Measurements from ENCODE around the gene PEX26. TPM values are rescaled to one million over a fixed set of nuclear protein-coding genes. Genes with fewer than 3 reads are reported as not detected.
"Not testable (repeated sequence)": the region's sequence is repeated elsewhere in the genome, so short reads cannot be mapped to it uniquely, and the experiment has no call there.

PEX26 gene
- total RNA-seq, 1 experiment from 2014 or later: 16.4 TPM

GRCh38 chr22:18121954-18122554, 44.3 kb downstream of the PEX26 start:
- Histone ChIP-seq H3K36me3 (no peaks in the 10 kb centered on the region), H3K9me3 (replicated peaks) (no peaks in the 10 kb centered on the region), H3K4me3 (no peak overlapping the region), H3K27ac (no peak overlapping the region), H3K27me3 (no peaks in the 10 kb centered on the region), H3K4me1 (no peaks in the 10 kb centered on the region)
- DNase-seq: no peak

GRCh38 chr22:18123476-18124025, 45.8 kb downstream of the PEX26 start:
- DNase-seq: not testable (repeated sequence)

GRCh38 chr22:18126606-18127005, 48.8 kb downstream of the PEX26 start:
- DNase-seq: no peak
- H3K4me1 ChIP-seq: no peaks in the 10 kb centered on the region
- H3K27me3 ChIP-seq: no peaks in the 10 kb centered on the region
- H3K4me3 ChIP-seq: no peak overlapping the region
- H3K36me3 ChIP-seq: no peaks in the 10 kb centered on the region
- no peak overlapping the region for H3K27ac ChIP-seq
- H3K9me3 ChIP-seq (replicated peaks): no peaks in the 10 kb centered on the region

More at GRCh38 chr22:18123476-18124025, 45.8 kb downstream of the PEX26 start:
- H3K4me1 ChIP-seq; H3K36me3 ChIP-seq; H3K9me3 ChIP-seq (replicated peaks); H3K27me3 ChIP-seq; H3K27ac ChIP-seq; H3K4me3 ChIP-seq: not testable (repeated sequence)

- Histone ChIP-seq H3K27me3 (no peaks in the 10 kb centered on the region), H3K4me1 (no peaks in the 10 kb centered on the region), H3K9me3 (replicated peaks) (no peaks in the 10 kb centered on the region), H3K4me3 (no peak overlapping the region), H3K27ac (no peak overlapping the region), H3K36me3 (no peaks in the 10 kb centered on the region)
- no peak for DNase-seq
Measured at GRCh38 chr22:18130018-18130417, 52.2 kb downstream of the PEX26 start.

GRCh38 chr22:18130699-18131429, 53.1 kb downstream of the PEX26 start:
- no peak overlapping the region for H3K27ac ChIP-seq
- H3K27me3 ChIP-seq: no peaks in the 10 kb centered on the region
- no peaks in the 10 kb centered on the region for H3K36me3 ChIP-seq
- H3K4me3 ChIP-seq: no peak overlapping the region
- no peaks in the 10 kb centered on the region for H3K4me1 ChIP-seq
- DNase-seq: no peak
- H3K9me3 ChIP-seq (replicated peaks): no peaks in the 10 kb centered on the region

- Histone ChIP-seq H3K4me1 (no peaks in the 10 kb centered on the region), H3K4me3 (no peak overlapping the region)
Measured at GRCh38 chr22:18133452-18133851, 55.7 kb downstream of the PEX26 start.

GRCh38 chr22:18136563-18137320, 59.0 kb downstream of the PEX26 start:
- DNase-seq: no peak
- Histone ChIP-seq H3K27ac (no peak overlapping the region), H3K4me1 (no peaks in the 10 kb centered on the region), H3K36me3 (no peaks in the 10 kb centered on the region), H3K27me3 (no peaks in the 10 kb centered on the region), H3K9me3 (replicated peaks) (no peaks in the 10 kb centered on the region), H3K4me3 (no peak overlapping the region)

More at GRCh38 chr22:18133452-18133851, 55.7 kb downstream of the PEX26 start:
- no peaks in the 10 kb centered on the region for H3K27me3 ChIP-seq
- DNase-seq: no peak
- no peaks in the 10 kb centered on the region for H3K36me3 ChIP-seq
- no peak overlapping the region for H3K27ac ChIP-seq
- H3K9me3 ChIP-seq (replicated peaks): no peaks in the 10 kb centered on the region

GRCh38 chr22:18141004-18141403, 63.2 kb downstream of the PEX26 start:
- not testable (repeated sequence) for H3K27me3 ChIP-seq; DNase-seq; H3K27ac ChIP-seq; H3K9me3 ChIP-seq (replicated peaks); H3K4me3 ChIP-seq; H3K36me3 ChIP-seq; H3K4me1 ChIP-seq

GRCh38 chr22:18144105-18144504, 66.3 kb downstream of the PEX26 start:
- no peak overlapping the region for H3K27ac ChIP-seq
- no peak overlapping the region for H3K4me3 ChIP-seq
- no peaks in the 10 kb centered on the region for H3K4me1 ChIP-seq
- H3K27me3 ChIP-seq: no peaks in the 10 kb centered on the region
- H3K36me3 ChIP-seq: no peaks in the 10 kb centered on the region
- no peak for DNase-seq
- H3K9me3 ChIP-seq (replicated peaks): no peaks in the 10 kb centered on the region

- no peak overlapping the region for H3K27ac ChIP-seq
- no peaks in the 10 kb centered on the region for H3K36me3 ChIP-seq
- H3K4me1 ChIP-seq: no peaks in the 10 kb centered on the region
- no peaks in the 10 kb centered on the region for H3K9me3 ChIP-seq (replicated peaks)
- no peak overlapping the region for H3K4me3 ChIP-seq
- no peak for DNase-seq
- no peaks in the 10 kb centered on the region for H3K27me3 ChIP-seq
Measured at GRCh38 chr22:18145676-18146388, 68.0 kb downstream of the PEX26 start.

- Histone ChIP-seq H3K27me3 (no peaks in the 10 kb centered on the region), H3K9me3 (replicated peaks) (no peaks in the 10 kb centered on the region), H3K4me3 (no peak overlapping the region), H3K27ac (no peak overlapping the region), H3K36me3 (no peaks in the 10 kb centered on the region), H3K4me1 (no peaks in the 10 kb centered on the region)
- DNase-seq: no peak
Measured at GRCh38 chr22:18146389-18146753, 68.6 kb downstream of the PEX26 start.

- Histone ChIP-seq H3K4me3 (no peak overlapping the region), H3K27me3 (no peaks in the 10 kb centered on the region), H3K4me1 (no peaks in the 10 kb centered on the region), H3K36me3 (no peaks in the 10 kb centered on the region), H3K9me3 (replicated peaks) (no peaks in the 10 kb centered on the region), H3K27ac (no peak overlapping the region)
- DNase-seq: no peak
Measured at GRCh38 chr22:18147791-18148190, 70.0 kb downstream of the PEX26 start.

- H3K36me3 ChIP-seq: no peaks in the 10 kb centered on the region
- DNase-seq: no peak
- no peaks in the 10 kb centered on the region for H3K4me1 ChIP-seq
- no peaks in the 10 kb centered on the region for H3K9me3 ChIP-seq (replicated peaks)
- no peaks in the 10 kb centered on the region for H3K27me3 ChIP-seq
- H3K27ac ChIP-seq: no peak overlapping the region
- no peak overlapping the region for H3K4me3 ChIP-seq
Measured at GRCh38 chr22:18148293-18148965, 70.6 kb downstream of the PEX26 start.

- Histone ChIP-seq H3K27ac (no peak overlapping the region), H3K27me3 (no peaks in the 10 kb centered on the region), H3K36me3 (no peaks in the 10 kb centered on the region), H3K4me1 (peaks cover 3% of the 10 kb centered on the region; the same call in 1 of the 2 replicates), H3K4me3 (no peak overlapping the region), H3K9me3 (replicated peaks) (no peaks in the 10 kb centered on the region)
- DNase-seq: no peak
Measured at GRCh38 chr22:18152519-18152918, 74.7 kb downstream of the PEX26 start.

Measured in SJCRH30 (cell line).